Lung (tissue), 12 donors: Measurements from ENCODE around the gene LRRTM4. TPM values are rescaled to one million over a fixed set of nuclear protein-coding genes. Genes with fewer than 3 reads are reported as not detected.
"Not testable (repeated sequence)": the region's sequence is repeated elsewhere in the genome, so short reads cannot be mapped to it uniquely, and the experiment has no call there.

Experiments
- ATAC-seq: fragments of 200-7000 bp; cut with Tn5 transposase; one replicate; pipeline ENCODE4 v1.9.1; 2020; ENCODE audit warnings: moderate number of reproducible peaks; ENCODE audit not compliant: insufficient read depth, low FRiP score
- DNase-seq, 3 donors: peaks; one replicate each; pipeline ENCODE4 v3.0.0-alpha.2; 2013 to 2017
- H3K27ac ChIP-seq, 2 donors: one replicate each; pipeline ENCODE4 v1.5.1; 2013; ENCODE audit warnings: mild to moderate bottlenecking in 2 of 2, moderate library complexity in 2 of 2, control low read depth in 1 of 2, inconsistent platforms in 1 of 2, low read depth in 1 of 2, low read length in 1 of 2
- H3K27me3 ChIP-seq, 3 donors: one replicate each; pipeline ENCODE4 v1.5.1; 2013; ENCODE audit warnings: low read length in 2 of 3; ENCODE audit not compliant: control insufficient read depth in 3 of 3, insufficient read depth in 3 of 3
- H3K36me3 ChIP-seq, 4 donors: one replicate each; pipeline ENCODE4 v1.5.1; 2013; ENCODE audit warnings: low read length in 4 of 4, mild to moderate bottlenecking in 1 of 4, moderate library complexity in 1 of 4; ENCODE audit not compliant: control insufficient read depth in 4 of 4, insufficient read depth in 4 of 4
- H3K4me1 ChIP-seq, 5 donors: one replicate each; pipeline ENCODE4 v1.5.1; 2013; ENCODE audit warnings: low read length in 5 of 5, mild to moderate bottlenecking in 2 of 5, moderate library complexity in 1 of 5; ENCODE audit not compliant: control insufficient read depth in 5 of 5, insufficient read depth in 5 of 5
- H3K4me3 ChIP-seq: one replicate; pipeline ENCODE4 v1.5.1; 2013; ENCODE audit warnings: mild to moderate bottlenecking, control low read depth, moderate library complexity
- H3K9ac ChIP-seq, 2 donors: one replicate each; pipeline ENCODE4 v1.5.1; 2013; ENCODE audit warnings: low read length in 2 of 2, control low read depth in 1 of 2; ENCODE audit not compliant: insufficient read depth in 1 of 2
- H3K9me3 ChIP-seq, 4 donors: one replicate each; pipeline ENCODE4 v1.5.1; 2013; ENCODE audit warnings: low read length in 3 of 4, mild to moderate bottlenecking in 1 of 4, moderate library complexity in 1 of 4; ENCODE audit not compliant: control insufficient read depth in 4 of 4, insufficient read depth in 3 of 4
- CTCF ChIP-seq: IDR thresholded peaks from 2 replicates; pipeline ENCODE4 v1.5.1; 2012; ENCODE audit warnings: mild to moderate bottlenecking; ENCODE audit errors: control extremely low read depth, extremely low read depth
- WGBS, 2 donors: extraction: QIAGEN DNeasy Blood & Tissue Kit; methylation state at CpG; one replicate each; pipeline ENCODE4 v1.1.7; 2013; 5-methylcytosine and 5-hydroxymethylcytosine counted together
- polyA plus RNA-seq, 2 donors: library from polyadenylated mRNA; stranded (reverse); fragments of 200-250 nt; gene quantifications; one replicate each; pipeline ENCODE4 v1.2.1, GENCODE V29; 2013
- total RNA-seq, 2 donors: library from RNA; depleted of rRNA in 1 of 2; stranded (reverse); fragments of >200 nt in 1 of 2; gene quantifications; one replicate each; pipeline ENCODE4 v1.2.1, GENCODE V29; 2014 to 2021
- donor health status: control.
- donor health status: control.
- donor health status: Bipolar disorder and iron deficiency.
- donor health status: healthy.
- donor health status: DM: yes; HTN: yes; CAD: no.

Gene LRRTM4
- total and polyA plus RNA-seq, 4 donors, result 0.08 to 9.2 (median 1.2) TPM; not detected in 1

GRCh38 chr2:77142141-77142540, 380.0 kb downstream of the LRRTM4 start:
- no peak for ATAC-seq
- WGBS, 2 donors, result 84 to 90% methylated on average over 3 of the region's 3 CpGs
- no peaks in the 10 kb centered on the region for H3K4me1 ChIP-seq
- H3K9me3 ChIP-seq, result no peaks in the 10 kb centered on the region
- no peak for TF ChIP-seq CTCF
- no peak overlapping the region for H3K4me3 ChIP-seq
- no peak overlapping the region for H3K27ac ChIP-seq
- DNase-seq, result no peak
- no peaks in the 10 kb centered on the region for H3K36me3 ChIP-seq
- no peak overlapping the region for H3K9ac ChIP-seq
- H3K27me3 ChIP-seq, result no peaks in the 10 kb centered on the region

GRCh38 chr2:77128479-77128878, 393.7 kb downstream of the LRRTM4 start:
- not testable (repeated sequence) for DNase-seq, H3K4me3 ChIP-seq, ATAC-seq, H3K4me1 ChIP-seq, H3K27ac ChIP-seq, H3K9ac ChIP-seq, H3K27me3 ChIP-seq, H3K9me3 ChIP-seq, H3K36me3 ChIP-seq
- WGBS, 2 donors, result 91 to 93% methylated on average over 8 of the region's 8 CpGs

- TF ChIP-seq CTCF, result no peak
- Histone ChIP-seq H3K4me1 (no peaks in the 10 kb centered on the region), H3K9me3 (no peaks in the 10 kb centered on the region), H3K36me3 (no peaks in the 10 kb centered on the region), H3K9ac (no peak overlapping the region), H3K4me3 (no peak overlapping the region), H3K27ac (no peak overlapping the region), H3K27me3 (no peaks in the 10 kb centered on the region)
- DNase-seq, result no peak
- no peak for ATAC-seq
Observed at GRCh38 chr2:77127345-77127744, 394.8 kb downstream of the LRRTM4 start.

- H3K9me3 ChIP-seq, result no peaks in the 10 kb centered on the region
- H3K9ac ChIP-seq, result no peak overlapping the region
- H3K36me3 ChIP-seq, result no peaks in the 10 kb centered on the region
- H3K27ac ChIP-seq, result no peak overlapping the region
- DNase-seq (no peak), ATAC-seq (no peak)
- 79 to 87% methylated on average over 3 of the region's 3 CpGs for WGBS, 2 donors
- no peak for TF ChIP-seq CTCF
- H3K27me3 ChIP-seq, result no peaks in the 10 kb centered on the region
- H3K4me1 ChIP-seq, result no peaks in the 10 kb centered on the region
- H3K4me3 ChIP-seq, result no peak overlapping the region
Observed at GRCh38 chr2:77121518-77121917, 400.7 kb downstream of the LRRTM4 start.
